ENCODE data around the gene KLF9.

GRCh38 chr9:70399141-70399540 is 15.3 kb downstream of the KLF9 start:
- no peak for TF ChIP-seq CTCF (IDR thresholded peaks at IDR 0.05)
- no peak for TF ChIP-seq ZFX (IDR thresholded peaks at IDR 0.05; ENCODE audit: borderline replicate concordance)
